GM20431 (cell line): Measurements from ENCODE around the gene CIAO3.

Source experiments
- in situ Hi-C: fragments of 300-500 bp; cut with MseI, MboI; formaldehyde crosslinking; loops from one replicate; pipeline ENCODE4 v1.15.0; 2020; ENCODE audit warnings: low sequenced_read_pairs; ENCODE audit not compliant: unreplicated experiment

Gene CIAO3

GRCh38 chr16:726188-726437 lies 14.7 kb downstream of the CIAO3 start:
- in situ Hi-C loops, result no loop called here

- in situ Hi-C loops, result no loop called here
Observed at GRCh38 chr16:725463-726187, 15.2 kb downstream of the CIAO3 start.

- in situ Hi-C loops, result no loop called here
Observed at GRCh38 chr16:725041-725376, 15.8 kb downstream of the CIAO3 start.

GRCh38 chr16:724188-725040 lies 16.4 kb downstream of the CIAO3 start:
- in situ Hi-C loops, result no loop called here

GRCh38 chr16:723695-724094 lies 17.1 kb downstream of the CIAO3 start:
- in situ Hi-C loops, result no loop called here

- in situ Hi-C loops, result no loop called here
Observed at GRCh38 chr16:722835-723633, 17.8 kb downstream of the CIAO3 start.

GRCh38 chr16:721765-722540 lies 18.8 kb downstream of the CIAO3 start:
- in situ Hi-C loops, result no loop called here

- in situ Hi-C loops, result no loop called here
Observed at GRCh38 chr16:720990-721764, 19.6 kb downstream of the CIAO3 start, which contains the start of gene ANTKMT. Gene ANTKMT, plus strand, starts transcription at chr16:721146. Its CDS starts 129 bp downstream, at chr16:721275.

GRCh38 chr16:720447-720989 lies 20.3 kb downstream of the CIAO3 start:
- in situ Hi-C loops, result no loop called here

- in situ Hi-C loops, result loop anchor here (10.0 kb wide), 1 partner anchor 65 kb away; the partner anchor contains the start of genes CHTF18 and RPUSD1
Observed at GRCh38 chr16:719815-720446, 20.9 kb downstream of the CIAO3 start.

- in situ Hi-C loops, result loop anchor here (10.0 kb wide), 1 partner anchor 66 kb away; the partner anchor contains the start of genes CHTF18 and RPUSD1
Observed at GRCh38 chr16:718922-719321, 21.9 kb downstream of the CIAO3 start.

- in situ Hi-C loops, result loop anchor here (10.0 kb wide), 1 partner anchor 66 kb away; the partner anchor contains the start of genes CHTF18 and RPUSD1
Observed at GRCh38 chr16:718389-718788, 22.4 kb downstream of the CIAO3 start.

GRCh38 chr16:717450-718245 lies 23.1 kb downstream of the CIAO3 start:
- in situ Hi-C loops, result loop anchor here (10.0 kb wide), 1 partner anchor 67 kb away; the partner anchor contains the start of genes CHTF18 and RPUSD1

GRCh38 chr16:716768-717325 lies 23.9 kb downstream of the CIAO3 start:
- in situ Hi-C loops, result loop anchor here (10.0 kb wide), 1 partner anchor 68 kb away; the partner anchor contains the start of genes CHTF18 and RPUSD1

GRCh38 chr16:716200-716568 lies 24.6 kb downstream of the CIAO3 start:
- in situ Hi-C loops, result loop anchor here (10.0 kb wide), 1 partner anchor 69 kb away; the partner anchor contains the start of genes CHTF18 and RPUSD1

GRCh38 chr16:715477-716199 lies 25.2 kb downstream of the CIAO3 start:
- in situ Hi-C loops, result loop anchor here (10.0 kb wide), 1 partner anchor 69 kb away; the partner anchor contains the start of genes CHTF18 and RPUSD1
